IMR-90 (cell line): ENCODE data around the gene WDR70. TPM values are rescaled to one million over a fixed set of nuclear protein-coding genes. Genes with fewer than 3 reads are reported as not detected.

ENCODE experiments used
- ATAC-seq: fragments of 200-7000 bp; cut with Tn5 transposase; 2 replicates; pipeline ENCODE4 v1.9.1; 2020; ENCODE audit warnings: low read depth, mild to moderate bottlenecking, moderate library complexity
- BruUV-seq: library from RNA; stranded (reverse); fragments of 400-500 nt; replicated peaks from 2 replicates; lab custom pipeline; 2021; lab: Mats Ljungman, UMichigan
- CTCF ChIA-PET: fragments of 300-600 bp; formaldehyde crosslinking; extraction: SDS; loops from one replicate; lab custom pipeline; 2021; ENCODE audit warnings: antibody characterized with exemption; lab: Yijun Ruan, JAX
- POLR2A ChIA-PET: fragments of 300-600 bp; sonication (Branson Sonifier 250); formaldehyde crosslinking; loops from one replicate; lab custom pipeline; 2022; ENCODE audit warnings: antibody characterized with exemption; ENCODE audit not compliant: unreplicated experiment; lab: Charles Lee
- DNase-seq: peaks from one replicate; pipeline ENCODE4 v3.0.0; 2013
- H2AFZ ChIP-seq: replicated peaks from 2 replicates; pipeline ENCODE3; 2013; ENCODE audit warnings: low read length, mild to moderate bottlenecking; ENCODE audit not compliant: poor library complexity
- H2AK5ac ChIP-seq: 2 replicates; pipeline ENCODE4 v1.6.1; 2013; ENCODE audit warnings: low read depth, low read length, inconsistent platforms
- H2AK9ac ChIP-seq: replicated peaks from 2 replicates; pipeline ENCODE3; 2013; ENCODE audit warnings: mild to moderate bottlenecking, low read depth, low read length, moderate library complexity; ENCODE audit not compliant: poor library complexity
- H2BK120ac ChIP-seq: 2 replicates; pipeline ENCODE4 v1.6.1; 2013; ENCODE audit warnings: low read depth, low read length, inconsistent platforms
- H2BK15ac ChIP-seq: 3 replicates; pipeline ENCODE4 v1.6.1; 2013; ENCODE audit warnings: low read depth, low read length, inconsistent platforms
- H2BK20ac ChIP-seq: 2 replicates; pipeline ENCODE4 v1.6.1; 2013; ENCODE audit warnings: low read depth, mild to moderate bottlenecking, inconsistent platforms, low read length, moderate library complexity
- H2BK5ac ChIP-seq: 2 replicates; pipeline ENCODE4 v1.6.1; 2013; ENCODE audit warnings: mild to moderate bottlenecking, low read depth, low read length, inconsistent platforms; ENCODE audit not compliant: poor library complexity, severe bottlenecking
- H3K14ac ChIP-seq: replicated peaks from 2 replicates; pipeline ENCODE4 v1.6.1; 2013; ENCODE audit warnings: low read depth, low read length, inconsistent platforms
- H3K18ac ChIP-seq: 2 replicates; pipeline ENCODE4 v1.6.1; 2013; ENCODE audit warnings: low read depth, low read length, control low read depth
- H3K23ac ChIP-seq: 2 replicates; pipeline ENCODE4 v1.6.1; 2013; ENCODE audit warnings: low read depth, low read length, inconsistent platforms
- H3K27ac ChIP-seq: 2 replicates; pipeline ENCODE4 v1.5.1; 2013; ENCODE audit warnings: mild to moderate bottlenecking, control low read depth, low read length; ENCODE audit not compliant: insufficient read depth
- H3K27me3 ChIP-seq: 2 replicates; pipeline ENCODE4 v1.6.1; 2013; ENCODE audit warnings: low read length; ENCODE audit not compliant: control insufficient read depth, insufficient read depth
- H3K36me3 ChIP-seq: 2 replicates; pipeline ENCODE4 v1.6.1; 2013; ENCODE audit warnings: low read length, mixed read lengths; ENCODE audit not compliant: control insufficient read depth, insufficient read depth
- H3K4ac ChIP-seq: 2 replicates; pipeline ENCODE4 v1.6.1; 2013; ENCODE audit warnings: low read depth, low read length, inconsistent platforms
- H3K4me1 ChIP-seq: 2 replicates; pipeline ENCODE4 v1.6.1; 2013; ENCODE audit warnings: low read length, mixed read lengths; ENCODE audit not compliant: control insufficient read depth, insufficient read depth
- H3K4me2 ChIP-seq: 2 replicates; pipeline ENCODE4 v1.6.1; 2013; ENCODE audit warnings: low read depth, mild to moderate bottlenecking, control low read depth, low read length, moderate library complexity
- H3K4me3 ChIP-seq: 2 replicates; pipeline ENCODE4 v1.5.1; 2013; ENCODE audit warnings: low read depth, mild to moderate bottlenecking, control low read depth, low read length, moderate library complexity; ENCODE audit not compliant: insufficient read depth
- H3K56ac ChIP-seq: 2 replicates; pipeline ENCODE4 v1.6.1; 2013; ENCODE audit warnings: low read length, inconsistent platforms; ENCODE audit not compliant: insufficient read depth; ENCODE audit errors: extremely low read depth
- H3K79me1 ChIP-seq, 2 experiments: 2 replicates each; pipeline ENCODE4 v1.6.1; 2013; ENCODE audit warnings: low read length in 2 of 2, inconsistent platforms in 1 of 2, low read depth in 1 of 2
- H3K9ac ChIP-seq: 2 replicates; pipeline ENCODE4 v1.6.1; 2013; ENCODE audit warnings: low read depth, low read length, control low read depth
- H3K9me1 ChIP-seq: 2 replicates; pipeline ENCODE4 v1.6.1; 2013; ENCODE audit warnings: low read length, inconsistent platforms; ENCODE audit not compliant: insufficient read depth
- H3K9me3 ChIP-seq: 2 replicates; pipeline ENCODE4 v1.6.1; 2013; ENCODE audit warnings: low read length; ENCODE audit not compliant: control insufficient read depth, insufficient read depth
- H4K20me1 ChIP-seq: 2 replicates; pipeline ENCODE4 v1.6.1; 2013; ENCODE audit warnings: low read length, inconsistent platforms; ENCODE audit not compliant: insufficient read depth
- H4K5ac ChIP-seq: 2 replicates; pipeline ENCODE4 v1.6.1; 2013; ENCODE audit warnings: mild to moderate bottlenecking, low read depth, low read length, control low read depth
- H4K8ac ChIP-seq, 2 experiments: 2 replicates each; pipeline ENCODE4 v1.6.1; 2013; ENCODE audit warnings: low read depth in 2 of 2, low read length in 2 of 2, control low read depth in 1 of 2, inconsistent platforms in 1 of 2
- H4K91ac ChIP-seq: 2 replicates; pipeline ENCODE4 v1.6.1; 2013; ENCODE audit warnings: low read depth, low read length, inconsistent platforms; ENCODE audit not compliant: insufficient read depth
- BHLHE40 ChIP-seq: fragments of 150-350 bp; IDR thresholded peaks from 2 replicates; pipeline ENCODE4 v1.6.1; 2016; ENCODE audit warnings: mild to moderate bottlenecking, low read depth, low read length
- ELK1 ChIP-seq: fragments of 150-350 bp; IDR thresholded peaks from 2 replicates; pipeline ENCODE4 v1.6.1; 2016; ENCODE audit warnings: low read depth, mild to moderate bottlenecking, low read length, moderate library complexity, borderline replicate concordance
- FOS ChIP-seq: fragments of 150-350 bp; IDR thresholded peaks from 2 replicates; pipeline ENCODE4 v1.6.1; 2016; ENCODE audit warnings: low read depth, low read length
- MAFK ChIP-seq: IDR thresholded peaks from 2 replicates; pipeline ENCODE4 v1.6.1; 2012; ENCODE audit warnings: low read depth, low read length, improper control_type of control experiment
- RAD21 ChIP-seq: IDR thresholded peaks from 2 replicates; pipeline ENCODE4 v1.6.1; 2012; ENCODE audit warnings: low read length, improper control_type of control experiment
- RFX5 ChIP-seq: IDR thresholded peaks from 2 replicates; pipeline ENCODE4 v1.8.0; 2012; ENCODE audit warnings: low read depth, mild to moderate bottlenecking, low read length, moderate library complexity
- USF2 ChIP-seq: fragments of 150-350 bp; IDR thresholded peaks from 2 replicates; pipeline ENCODE4 v1.6.1; 2017; ENCODE audit warnings: mild to moderate bottlenecking, antibody characterized with exemption, low read length, low read depth
- WGBS, 2 experiments: methylation state at CpG; one replicate each; pipeline versions ENCODE4 v1.1.5 to v1.1.7; 2013; ENCODE audit warnings: missing lambda C conversion rate in 2 of 2; ENCODE audit not compliant: insufficient read length in 1 of 2; ENCODE audit errors: extremely low coverage in 2 of 2; 5-methylcytosine and 5-hydroxymethylcytosine counted together
- dilution Hi-C: fragments of 300-500 bp; cut with HindIII; formaldehyde crosslinking; loops from one replicate; pipeline ENCODE4 v1.14.3; 2018; ENCODE audit warnings: low sequenced_read_pairs; ENCODE audit not compliant: unreplicated experiment
- in situ Hi-C: fragments of 300-500 bp; cut with MboI; formaldehyde crosslinking; loops from 3 replicates; pipeline ENCODE4 v1.14.3; 2019; ENCODE audit warnings: low sequenced_read_pairs, inconsistent platforms, mixed read lengths
- intact Hi-C: fragments of 100-400 bp; cut with micrococcal nuclease; formaldehyde crosslinking; loops from 2 replicates; pipeline ENCODE4 v1.10.0; 2022
- polyA plus RNA-seq, 3 experiments: library from polyadenylated mRNA; depleted of rRNA; stranded (reverse); fragments of >200 nt; gene quantifications; 2 replicates each; pipeline ENCODE4 v1.2.3, GENCODE V29; 2012; ENCODE audit warnings: low replicate concordance in 1 of 3
- total RNA-seq: library from RNA; depleted of rRNA; stranded (reverse); fragments of >200 nt; gene quantifications from 2 replicates; pipeline ENCODE4 v1.2.3, GENCODE V29; 2012
- TF ChIP-seq, protein P1 (sequence below): conservative IDR thresholded peaks from 2 replicates; pipeline ENCODE4 v1.5.1; 2012; ENCODE audit warnings: mild to moderate bottlenecking, low read depth, low read length, improper control_type of control experiment

The WDR70 gene
- total and polyA plus RNA-seq, 2 of the 4 experiments (the other 2 are of a cell fraction): 16.7 to 29.9 TPM

- H2AK5ac ChIP-seq: peak overlapping the region; percentile 27; the same call in 1 of the 2 replicates
- dilution Hi-C loops: no loop called here
- intact Hi-C loops: loop anchor here (1.0 kb wide), 1 partner anchor 698 kb away; no protein-coding TSS in a partner anchor
- H3K79me1 ChIP-seq: peaks cover 3 to 9% of the 10 kb centered on the region in 2 experiments; a peak in 1 of 4 replicates
- in situ Hi-C loops: no loop called here
- no peak overlapping the region for H3K23ac ChIP-seq
- H3K4me3 ChIP-seq: no peak overlapping the region
- H3K9me1 ChIP-seq: peaks cover 2% of the 10 kb centered on the region; the same call in 1 of the 2 replicates
- H3K4me2 ChIP-seq: peak overlapping the region; percentile 28; the same call in 1 of the 2 replicates
- no peak overlapping the region for H3K9ac ChIP-seq
- peaks cover 4% of the 10 kb centered on the region; the same call in 1 of the 2 replicates for H3K4me1 ChIP-seq
- peak overlapping the region; percentile 95 for H2BK5ac ChIP-seq
- H2AFZ ChIP-seq: no peak overlapping the region
- H2BK120ac ChIP-seq: no peak overlapping the region
- BruUV-seq: no TSS peak
- H4K20me1 ChIP-seq: peaks cover under 1% of the 10 kb centered on the region; the same call in 1 of the 2 replicates
- H3K27ac ChIP-seq: no peak overlapping the region
- 0 out of 3 replicates have a peak overlapping the region, but pooled peaks have one; percentile 17 for H2BK15ac ChIP-seq
- WGBS, 2 experiments: no CpG with 5 or more reads among the region's 2 CpGs
- no peak overlapping the region for H3K4ac ChIP-seq
- DNase-seq (peak; percentile 39), ATAC-seq (peak; percentile 46)
- no peak overlapping the region for H2AK9ac ChIP-seq
- H2BK20ac ChIP-seq: peak overlapping the region; percentile 52; the same call in 1 of the 2 replicates
- no peak overlapping the region; the same call in 1 of the 2 replicates for H4K5ac ChIP-seq
- 0 out of 2 replicates have a peak overlapping the region, but pooled peaks have one; percentile 32 for H3K14ac ChIP-seq
- H3K18ac ChIP-seq: peak overlapping the region; percentile 27; the same call in 1 of the 2 replicates
- H4K91ac ChIP-seq: 0 out of 2 replicates have a peak overlapping the region, but pooled peaks have one; percentile 33
- no peaks in the 10 kb centered on the region for H3K27me3 ChIP-seq
- 0 out of 2 replicates have a peak, but pooled peaks cover 2% of the 10 kb centered on the region for H3K36me3 ChIP-seq
- no peak overlapping the region for H4K8ac ChIP-seq
- ChIA-PET POLR2A (no interaction called here), CTCF (interaction anchor here (0.6 to 1.3 kb wide), 4 partner anchors 341 to 1744 kb away, joined by 3 read pairs; no protein-coding TSS in a partner anchor)
- 0 out of 2 replicates have a peak overlapping the region, but pooled peaks have one; percentile 6 for H3K56ac ChIP-seq
- no peaks in the 10 kb centered on the region for H3K9me3 ChIP-seq
- TF ChIP-seq USF2: no peak
- TF ChIP-seq RAD21: peak; percentile 34; the same call in 1 of the 2 replicates
- no peak for TF ChIP-seq RFX5
- TF ChIP-seq ELK1: no peak
- no peak for TF ChIP-seq BHLHE40
- TF ChIP-seq, protein P1, sequence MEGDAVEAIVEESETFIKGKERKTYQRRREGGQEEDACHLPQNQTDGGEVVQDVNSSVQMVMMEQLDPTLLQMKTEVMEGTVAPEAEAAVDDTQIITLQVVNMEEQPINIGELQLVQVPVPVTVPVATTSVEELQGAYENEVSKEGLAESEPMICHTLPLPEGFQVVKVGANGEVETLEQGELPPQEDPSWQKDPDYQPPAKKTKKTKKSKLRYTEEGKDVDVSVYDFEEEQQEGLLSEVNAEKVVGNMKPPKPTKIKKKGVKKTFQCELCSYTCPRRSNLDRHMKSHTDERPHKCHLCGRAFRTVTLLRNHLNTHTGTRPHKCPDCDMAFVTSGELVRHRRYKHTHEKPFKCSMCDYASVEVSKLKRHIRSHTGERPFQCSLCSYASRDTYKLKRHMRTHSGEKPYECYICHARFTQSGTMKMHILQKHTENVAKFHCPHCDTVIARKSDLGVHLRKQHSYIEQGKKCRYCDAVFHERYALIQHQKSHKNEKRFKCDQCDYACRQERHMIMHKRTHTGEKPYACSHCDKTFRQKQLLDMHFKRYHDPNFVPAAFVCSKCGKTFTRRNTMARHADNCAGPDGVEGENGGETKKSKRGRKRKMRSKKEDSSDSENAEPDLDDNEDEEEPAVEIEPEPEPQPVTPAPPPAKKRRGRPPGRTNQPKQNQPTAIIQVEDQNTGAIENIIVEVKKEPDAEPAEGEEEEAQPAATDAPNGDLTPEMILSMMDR: peak; percentile 32
- no peak for TF ChIP-seq FOS
- no peak for TF ChIP-seq MAFK
Measured at GRCh38 chr5:37495210-37495609, 116.1 kb downstream of the WDR70 start.
